H9 (cell line): Measurements from ENCODE around the gene ZNF611. TPM values are rescaled to one million over a fixed set of nuclear protein-coding genes. Genes with fewer than 3 reads are reported as not detected.

Source experiments
- DNase-seq: peaks from one replicate; pipeline ENCODE4 v3.0.0-alpha.2; 2017
- H2AFZ ChIP-seq: one replicate; pipeline ENCODE4 v1.6.1; 2013; ENCODE audit warnings: mild to moderate bottlenecking, low read length, control low read depth, moderate library complexity
- H2AK5ac ChIP-seq: 2 replicates; pipeline ENCODE4 v1.6.1; 2013; ENCODE audit warnings: low read length, control low read depth, mixed read lengths; ENCODE audit not compliant: insufficient read length
- H2BK120ac ChIP-seq: one replicate; pipeline ENCODE4 v1.6.1; 2013; ENCODE audit warnings: low read depth, mild to moderate bottlenecking, low read length, control low read depth, inconsistent platforms; ENCODE audit not compliant: poor library complexity, severe bottlenecking
- H2BK12ac ChIP-seq: 2 replicates; pipeline ENCODE4 v1.6.1; 2013; ENCODE audit warnings: low read length, control low read depth, mixed read lengths, low read depth; ENCODE audit not compliant: insufficient read length
- H2BK15ac ChIP-seq: 2 replicates; pipeline ENCODE4 v1.6.1; 2013; ENCODE audit warnings: low read depth, low read length, control low read depth
- H2BK20ac ChIP-seq: one replicate; pipeline ENCODE4 v1.6.1; 2013; ENCODE audit warnings: low read depth, mild to moderate bottlenecking, low read length, control low read depth, inconsistent platforms; ENCODE audit not compliant: poor library complexity, severe bottlenecking
- H2BK5ac ChIP-seq: 2 replicates; pipeline ENCODE4 v1.6.1; 2013; ENCODE audit warnings: low read length, control low read depth, mixed read lengths; ENCODE audit not compliant: insufficient read length
- H3K14ac ChIP-seq: 2 replicates; pipeline ENCODE4 v1.6.1; 2013; ENCODE audit warnings: low read length, control low read depth; ENCODE audit not compliant: insufficient read depth
- H3K18ac ChIP-seq: 2 replicates; pipeline ENCODE4 v1.6.1; 2013; ENCODE audit warnings: low read depth, mild to moderate bottlenecking, mixed read lengths, low read length, control low read depth; ENCODE audit not compliant: insufficient read length
- H3K23ac ChIP-seq: 2 replicates; pipeline ENCODE4 v1.6.1; 2013; ENCODE audit warnings: low read length, control low read depth, mixed read lengths, low read depth; ENCODE audit not compliant: insufficient read length
- H3K23me2 ChIP-seq: 2 replicates; pipeline ENCODE4 v1.6.1; 2013; ENCODE audit warnings: low read depth, mild to moderate bottlenecking, mixed read lengths, low read length, control low read depth; ENCODE audit not compliant: insufficient read length, poor library complexity, severe bottlenecking
- H3K27ac ChIP-seq: 2 replicates; pipeline ENCODE4 v1.5.1; 2013; ENCODE audit warnings: low read length, control low read depth, mixed read lengths, low read depth; ENCODE audit not compliant: insufficient read length
- H3K27me3 ChIP-seq: 2 replicates; pipeline ENCODE4 v1.6.1; 2013; ENCODE audit warnings: low read length, control low read depth, inconsistent platforms; ENCODE audit not compliant: insufficient read depth
- H3K4ac ChIP-seq: 2 replicates; pipeline ENCODE4 v1.6.1; 2013; ENCODE audit warnings: low read depth, mild to moderate bottlenecking, control low read depth, inconsistent platforms, low read length, moderate library complexity
- H3K4me1 ChIP-seq: 2 replicates; pipeline ENCODE4 v1.6.1; 2013; ENCODE audit warnings: low read length, control low read depth, inconsistent platforms; ENCODE audit not compliant: insufficient read depth
- H3K4me2 ChIP-seq: 2 replicates; pipeline ENCODE4 v1.6.1; 2013; ENCODE audit warnings: low read length, control low read depth, mixed read lengths; ENCODE audit not compliant: insufficient read length, insufficient read depth
- H3K56ac ChIP-seq: 2 replicates; pipeline ENCODE4 v1.6.1; 2013; ENCODE audit warnings: low read depth, mild to moderate bottlenecking, mixed read lengths, low read length, control low read depth; ENCODE audit not compliant: insufficient read length
- H3K79me1 ChIP-seq: 2 replicates; pipeline ENCODE4 v1.6.1; 2013; ENCODE audit warnings: low read depth, mild to moderate bottlenecking, moderate library complexity, low read length, control low read depth, inconsistent platforms; ENCODE audit not compliant: insufficient read depth, poor library complexity, severe bottlenecking
- H3K79me2 ChIP-seq: 2 replicates; pipeline ENCODE4 v1.6.1; 2013; ENCODE audit warnings: low read length, control low read depth, inconsistent platforms; ENCODE audit not compliant: insufficient read depth
- H3K9ac ChIP-seq: 2 replicates; pipeline ENCODE4 v1.6.1; 2013; ENCODE audit warnings: low read length, control low read depth, mixed read lengths; ENCODE audit not compliant: insufficient read length; ENCODE audit errors: extremely low read depth
- H3K9me3 ChIP-seq: one replicate; pipeline ENCODE4 v1.6.1; 2013; ENCODE audit warnings: low read depth, low read length, inconsistent platforms; ENCODE audit not compliant: control insufficient read depth
- H3T11ph ChIP-seq: one replicate; pipeline ENCODE4 v1.6.1; 2013; ENCODE audit warnings: mild to moderate bottlenecking, low read length, control low read depth, inconsistent platforms
- H4K20me1 ChIP-seq: one replicate; pipeline ENCODE4 v1.6.1; 2013; ENCODE audit not compliant: control insufficient read depth, insufficient read length, insufficient read depth
- H4K5ac ChIP-seq: 2 replicates; pipeline ENCODE4 v1.6.1; 2013; ENCODE audit warnings: low read depth, mild to moderate bottlenecking, mixed read lengths, low read length, control low read depth; ENCODE audit not compliant: insufficient read length
- H4K8ac ChIP-seq: replicated peaks from 2 replicates; pipeline ENCODE4 v1.6.1; 2013; ENCODE audit warnings: low read length, control low read depth, mixed read lengths, low read depth; ENCODE audit not compliant: insufficient read length
- H4K91ac ChIP-seq: 2 replicates; pipeline ENCODE4 v1.6.1; 2013; ENCODE audit warnings: low read depth, mild to moderate bottlenecking, moderate library complexity, mixed read lengths, low read length, control low read depth; ENCODE audit not compliant: insufficient read length
- H3K27ac Mint-ChIP-seq, 3 experiments: 2 replicates in 2 of 3; 3 replicates in 1 of 3; pipeline ENCODE4 v1.8.0; 2020 to 2021; ENCODE audit warnings: mixed read lengths in 3 of 3, mild to moderate bottlenecking in 1 of 3, moderate library complexity in 1 of 3
- H3K27me3 Mint-ChIP-seq: 2 replicates; pipeline ENCODE4 v1.8.0; 2021; ENCODE audit warnings: low read depth, mild to moderate bottlenecking, moderate library complexity, mixed read lengths
- H3K36me3 Mint-ChIP-seq, 3 experiments: 2 replicates in 2 of 3; 3 replicates in 1 of 3; pipeline ENCODE4 v1.8.0; 2020 to 2021; ENCODE audit warnings: low read depth in 3 of 3, mixed read lengths in 3 of 3; ENCODE audit not compliant: insufficient read depth in 1 of 3
- H3K4me1 Mint-ChIP-seq, 2 experiments: 2 replicates each; pipeline ENCODE4 v1.8.0; 2020; ENCODE audit warnings: mixed read lengths in 2 of 2
- H3K4me3 Mint-ChIP-seq, 2 experiments: 2 replicates in 1 of 2; 3 replicates in 1 of 2; pipeline ENCODE4 v1.8.0; 2020 to 2021; ENCODE audit warnings: mild to moderate bottlenecking in 2 of 2, mixed read lengths in 2 of 2, moderate library complexity in 1 of 2
- H3K9me3 Mint-ChIP-seq, 2 experiments: 2 replicates in 1 of 2; 3 replicates in 1 of 2; pipeline ENCODE4 v1.8.0; 2020; ENCODE audit warnings: mild to moderate bottlenecking in 2 of 2, mixed read lengths in 2 of 2, moderate library complexity in 1 of 2
- CTCF ChIP-seq: fragments of 200-600 bp; sonication (generic); conservative IDR thresholded peaks from 3 replicates; pipeline ENCODE4 v1.8.0; 2021; ENCODE audit warnings: antibody characterized with exemption, mild to moderate bottlenecking
- WGBS: extraction: QIAGEN DNeasy Blood & Tissue Kit; methylation state at CpG from one replicate; pipeline ENCODE4 v1.1.7; 2013; ENCODE audit warnings: missing lambda C conversion rate, low lambda C conversion rate, mixed read lengths; ENCODE audit not compliant: insufficient read length; ENCODE audit errors: extremely low coverage; 5-methylcytosine and 5-hydroxymethylcytosine counted together
- total RNA-seq: library from RNA; stranded (reverse); gene quantifications from 2 replicates; pipeline ENCODE4 v1.2.1, GENCODE V29; 2021

The ZNF611 gene
- total RNA-seq, 1 experiment from 2014 or later = 25.6 TPM

GRCh38 chr19:52742516-52742915 lies 7.7 kb upstream of the ZNF611 start:
- H3K14ac ChIP-seq = no peak overlapping the region
- Mint-ChIP-seq H3K27ac (no peak overlapping the region), H3K36me3 (no peaks in the 10 kb centered on the region), H3K4me1 (peaks cover 34 to 46% of the 10 kb centered on the region in 2 experiments), H3K4me3 (no peak overlapping the region), H3K27me3 (peaks cover 1% of the 10 kb centered on the region), H3K9me3 (no peaks in the 10 kb centered on the region)
- H2BK5ac ChIP-seq = no peak overlapping the region
- H2AK5ac ChIP-seq = no peak overlapping the region
- H3K79me1 ChIP-seq = no peaks in the 10 kb centered on the region
- no peak overlapping the region for H2BK12ac ChIP-seq
- no peak overlapping the region for H3K23ac ChIP-seq
- no peak overlapping the region for H2BK20ac ChIP-seq
- no peaks in the 10 kb centered on the region for H3K79me2 ChIP-seq
- no peak overlapping the region for H3T11ph ChIP-seq
- H3K4me2 ChIP-seq = no peak overlapping the region
- no peak overlapping the region for H4K5ac ChIP-seq
- no peak overlapping the region for H2BK120ac ChIP-seq
- no peak overlapping the region for H3K56ac ChIP-seq
- no peak overlapping the region for H3K4ac ChIP-seq
- H4K20me1 ChIP-seq = no peaks in the 10 kb centered on the region
- H3K27me3 ChIP-seq = no peaks in the 10 kb centered on the region
- no peak overlapping the region for H2AFZ ChIP-seq
- WGBS = no CpG with 5 or more reads among the region's 3 CpGs
- no peak overlapping the region for H3K18ac ChIP-seq
- H3K9me3 ChIP-seq = no peaks in the 10 kb centered on the region
- H3K9ac ChIP-seq = no peak overlapping the region
- H3K23me2 ChIP-seq = no peaks in the 10 kb centered on the region
- H4K8ac ChIP-seq = no peak overlapping the region
- no peak for TF ChIP-seq CTCF
- no peak overlapping the region for H4K91ac ChIP-seq
- DNase-seq = no peak
- no peak overlapping the region for H3K27ac ChIP-seq
- H3K4me1 ChIP-seq = no peaks in the 10 kb centered on the region; the same call in 1 of the 2 replicates
- H2BK15ac ChIP-seq = no peak overlapping the region
